ENCODE measurements around the gene KLHDC9.

GRCh38 chr1:161077426-161077825, 20.7 kb upstream of the KLHDC9 start:
- TF ChIP-seq CTCF (IDR thresholded peaks at IDR 0.05) (no peak), EP300 (IDR thresholded peaks at IDR 0.05) (no peak), POLR2A (IDR thresholded peaks at IDR 0.05) (no peak)

Data from tibial nerve (tissue), 4 donors.